GM18499 (cell line): ENCODE results near the gene BEGAIN.

Source experiments
- ATAC-seq: cut with Tn5 transposase; IDR thresholded peaks from one replicate; pipeline ENCODE4 v1.9.1; 2021; ENCODE audit warnings: moderate number of reproducible peaks; ENCODE audit not compliant: insufficient read depth, unreplicated experiment

Gene BEGAIN

DNA sequence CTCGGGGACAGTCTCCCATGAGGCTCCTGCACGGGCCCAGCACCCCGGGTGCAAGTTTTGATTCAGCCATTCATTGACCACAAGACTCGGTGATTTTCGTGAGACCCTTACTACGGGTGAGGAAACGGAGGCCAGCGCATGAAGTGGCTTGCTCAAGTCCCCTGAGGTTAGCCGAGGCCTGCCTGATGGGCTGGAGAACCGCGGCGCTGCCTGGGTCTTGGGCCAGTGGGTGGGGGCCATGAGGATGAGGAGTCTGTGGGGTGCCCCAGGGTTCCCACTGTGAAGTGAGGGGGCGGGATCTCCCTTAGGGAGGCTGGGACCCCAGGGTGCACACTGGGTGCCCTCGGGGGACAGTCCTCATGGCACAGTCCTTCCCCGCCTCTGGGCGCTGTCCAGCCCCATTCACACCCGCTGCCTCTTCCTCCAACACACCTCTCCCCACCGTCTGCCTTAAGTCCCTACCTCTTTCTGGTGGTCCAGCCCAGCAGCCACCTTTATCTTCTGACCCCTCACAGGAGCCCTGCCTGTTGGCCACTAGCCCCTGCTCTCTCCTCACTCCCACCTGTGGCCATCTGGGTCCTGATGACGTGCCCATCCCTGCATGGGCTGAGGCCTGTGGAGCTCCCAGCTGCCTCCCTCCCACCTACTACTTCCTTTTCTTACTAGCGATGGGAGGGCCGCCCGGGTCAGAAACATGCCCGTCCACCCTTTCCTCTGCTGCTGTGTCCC lies 16.3 kb downstream of the BEGAIN start:
- ATAC-seq, result no peak

DNA sequence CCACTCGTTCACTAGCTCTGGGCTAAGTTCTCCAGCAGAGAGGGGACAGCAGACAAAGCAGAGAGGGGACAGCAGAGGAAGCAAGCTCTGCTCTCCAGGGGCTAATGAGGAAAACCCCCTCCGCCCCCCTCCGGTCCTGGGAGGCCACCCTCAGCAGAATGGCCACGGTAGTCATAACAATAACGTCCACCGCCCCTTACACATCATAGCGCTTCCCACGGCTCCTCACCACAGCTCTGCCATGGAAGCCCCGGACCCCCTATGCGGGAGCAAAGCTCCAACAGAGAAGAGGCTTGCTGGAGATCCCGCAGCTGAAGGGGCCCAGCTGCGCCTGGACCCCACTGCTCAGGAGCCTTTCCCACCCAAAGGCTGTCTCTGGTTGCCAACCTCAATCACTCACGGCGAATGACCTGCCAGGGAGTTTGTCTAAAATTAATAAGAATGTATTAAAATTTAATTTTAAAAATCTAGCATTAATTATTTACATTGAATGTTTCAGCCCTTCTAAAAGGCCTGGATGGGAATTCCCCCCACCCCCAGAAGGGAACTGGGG lies 17.4 kb downstream of the BEGAIN start:
- ATAC-seq, result no peak

- no peak for ATAC-seq
Observed at GRCh38 chr14:100568998-100569733, 18.1 kb downstream of the BEGAIN start.

- ATAC-seq, result no peak
Observed at GRCh38 chr14:100568164-100568997, 18.8 kb downstream of the BEGAIN start.

DNA sequence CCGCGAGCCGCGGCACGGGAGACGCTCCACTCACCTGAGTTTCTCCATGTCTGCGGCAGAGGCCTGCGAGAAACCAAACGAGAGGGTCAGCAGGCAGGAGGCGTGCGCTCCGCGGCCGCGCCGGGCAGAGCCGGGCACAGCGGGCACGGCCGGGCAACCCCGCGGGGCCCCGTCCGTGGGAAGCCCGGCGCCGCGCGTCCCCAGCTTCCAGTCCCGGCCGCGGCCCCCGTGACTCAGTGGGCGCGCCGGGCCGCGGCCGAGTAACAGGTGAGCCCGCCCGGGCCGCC lies 19.4 kb downstream of the BEGAIN start:
- no peak for ATAC-seq

DNA sequence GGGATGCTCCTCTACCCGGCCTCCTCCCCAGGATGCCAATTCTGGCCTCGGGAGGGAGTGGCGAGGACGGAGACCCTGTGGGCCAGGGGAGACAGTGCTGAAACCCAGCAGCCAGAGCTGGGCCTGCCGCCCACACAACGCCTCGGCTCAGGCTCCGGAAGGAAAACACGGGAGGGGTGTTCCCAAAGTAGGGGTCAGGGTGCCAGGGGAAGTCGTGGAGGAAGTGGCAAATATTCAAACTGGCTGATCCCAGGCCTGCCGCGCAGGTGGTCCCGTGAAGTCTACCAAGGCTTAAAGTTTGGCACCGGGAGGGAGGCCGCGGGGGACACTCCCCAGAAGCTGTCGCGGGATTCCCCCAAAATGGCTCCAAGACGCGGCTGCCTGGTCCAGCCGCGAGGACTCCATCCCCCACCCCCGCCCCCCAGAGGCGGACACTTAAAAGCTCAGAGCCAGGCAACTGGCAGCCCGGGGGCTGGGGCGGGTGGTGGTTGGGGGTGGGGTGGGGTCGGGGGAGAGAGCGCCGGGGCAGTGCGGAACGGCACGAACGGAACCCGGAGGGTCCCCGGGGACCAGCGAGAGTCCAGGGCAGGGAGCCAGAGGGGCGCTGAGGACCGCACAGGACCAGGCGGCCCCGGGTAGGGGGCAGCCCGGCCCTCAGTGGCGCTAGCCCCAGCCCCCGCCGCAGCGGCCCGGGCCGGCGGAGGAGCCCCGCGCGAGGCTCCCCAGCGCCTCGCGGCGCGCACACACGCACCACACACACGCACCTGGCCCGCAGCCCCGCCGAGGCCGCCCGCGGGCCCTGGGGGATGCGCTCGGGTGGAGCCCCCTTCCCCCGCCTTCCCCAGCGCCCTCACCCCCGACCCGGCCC lies 20.0 kb downstream of the BEGAIN start:
- ATAC-seq, result no peak

DNA sequence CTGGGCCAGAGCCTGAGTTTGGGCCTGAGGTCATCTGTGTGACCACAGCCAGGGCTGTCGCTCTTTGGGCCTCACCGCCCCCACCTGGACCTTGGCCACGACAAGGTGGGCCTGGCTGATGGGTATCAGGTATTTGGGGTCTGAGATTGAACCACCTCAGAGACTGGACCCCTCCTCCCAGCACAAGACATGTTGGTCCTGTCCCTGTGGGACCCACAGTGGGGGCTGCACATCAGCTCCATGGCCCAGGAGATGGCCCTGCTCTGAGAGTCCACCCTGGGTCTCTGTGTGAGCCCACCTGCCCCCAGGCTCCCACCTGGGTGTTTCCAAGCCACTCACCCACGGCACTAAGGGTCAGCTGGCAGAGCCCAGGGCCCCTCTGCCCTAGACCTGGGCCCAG lies 20.6 kb downstream of the BEGAIN start:
- ATAC-seq, result no peak

- no peak for ATAC-seq
Observed at GRCh38 chr14:100566119-100566518, 21.1 kb downstream of the BEGAIN start.

DNA sequence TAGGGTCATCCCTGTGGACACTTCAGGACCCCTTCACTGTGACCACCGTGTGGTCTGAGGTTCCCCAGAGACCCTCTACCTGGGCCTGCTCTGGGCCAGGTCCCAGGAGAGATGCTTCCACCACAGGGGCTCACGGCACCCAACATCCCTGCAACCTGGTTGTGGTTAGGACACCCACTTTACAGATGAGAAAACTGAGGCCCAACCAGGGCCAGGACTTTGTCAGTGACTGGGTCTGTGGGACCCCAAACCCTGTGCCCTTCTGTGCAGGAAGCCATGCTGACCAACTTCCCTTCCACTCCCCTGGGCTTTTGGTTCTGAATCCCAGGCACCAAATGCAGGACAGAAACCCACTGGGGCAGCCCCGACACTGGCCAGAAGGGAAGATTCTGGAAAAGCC lies 21.6 kb downstream of the BEGAIN start:
- ATAC-seq, result no peak

- no peak for ATAC-seq
Observed at GRCh38 chr14:100564512-100564911, 22.7 kb downstream of the BEGAIN start.

DNA sequence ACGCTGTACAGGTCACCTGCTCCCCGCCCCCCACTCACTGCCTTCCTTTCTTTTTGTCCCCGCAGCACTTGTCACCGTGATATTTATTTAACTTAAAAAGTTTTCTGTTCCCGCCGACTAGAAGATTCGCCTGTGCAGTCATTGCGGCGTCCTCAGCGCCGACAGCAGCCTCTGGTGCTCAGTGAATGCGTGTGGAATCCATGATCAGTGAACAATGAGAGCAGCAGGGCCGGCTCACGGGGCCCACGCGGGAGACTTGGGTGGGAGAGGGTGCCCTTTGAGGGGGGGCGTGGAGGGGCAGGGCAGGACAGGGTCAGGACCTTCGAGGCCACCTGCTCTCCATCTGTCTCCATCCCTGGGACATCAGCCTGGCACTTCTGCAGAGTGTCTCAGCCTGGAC lies 24.5 kb downstream of the BEGAIN start:
- no peak for ATAC-seq

DNA sequence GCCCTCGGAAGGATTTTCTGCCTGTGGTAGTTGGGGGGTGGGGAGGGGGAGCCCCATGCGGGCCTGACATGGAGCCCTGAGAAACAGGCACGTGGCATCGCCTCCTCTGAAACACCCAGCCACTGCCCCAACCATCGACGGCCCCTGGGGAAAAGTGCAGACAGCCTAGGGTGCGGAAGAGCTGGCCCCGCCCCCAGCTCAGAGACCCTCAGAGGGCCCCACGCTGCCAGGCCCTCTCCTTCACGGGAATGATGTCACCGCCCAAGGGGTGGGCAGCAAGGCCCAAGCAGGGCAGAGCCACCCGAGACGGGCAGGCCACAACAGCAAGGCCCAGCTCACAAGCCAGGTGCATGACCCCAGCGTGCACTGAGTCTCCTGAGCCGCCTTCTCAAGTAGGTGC lies 26.2 kb downstream of the BEGAIN start:
- ATAC-seq, result no peak

DNA sequence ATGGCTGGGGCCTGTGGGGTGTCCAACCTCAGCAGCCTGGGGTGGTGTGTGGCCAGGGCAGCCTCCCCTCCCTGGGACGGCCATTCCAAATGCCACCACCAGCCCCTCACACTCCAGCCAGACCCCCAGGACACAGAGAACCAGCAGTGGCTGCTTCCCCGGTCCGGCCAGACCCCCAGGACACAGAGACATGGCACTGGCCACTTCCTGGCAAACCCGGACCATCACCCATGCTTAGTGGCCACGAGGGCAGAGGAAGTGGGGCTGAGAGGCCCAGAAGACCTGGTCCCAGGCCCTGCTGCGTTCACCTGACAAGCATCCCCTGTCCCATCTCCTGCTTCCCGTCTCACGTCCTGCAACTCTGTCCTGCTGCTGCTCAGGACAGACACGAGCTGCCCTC lies 26.7 kb downstream of the BEGAIN start:
- no peak for ATAC-seq

DNA sequence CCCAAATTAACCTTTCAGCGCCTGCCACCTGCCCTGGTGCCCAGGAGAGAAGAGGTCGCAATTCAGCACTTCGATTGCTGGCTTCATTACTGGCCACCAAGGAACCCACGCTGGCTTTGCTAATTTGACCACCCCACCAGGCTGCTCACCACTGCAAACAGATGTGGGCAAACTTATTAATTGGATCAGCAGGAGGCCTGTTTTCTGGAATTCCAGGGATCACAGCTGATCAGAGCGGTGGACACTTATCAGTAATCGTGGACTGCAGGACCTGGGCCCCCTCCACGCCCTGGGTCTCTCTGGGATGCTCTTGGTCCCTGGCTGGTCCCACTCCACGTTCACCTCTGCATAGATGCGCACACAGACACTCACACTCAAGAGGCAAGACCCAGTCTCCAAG lies 27.8 kb downstream of the BEGAIN start:
- no peak for ATAC-seq

- ATAC-seq, result no peak
Observed at GRCh38 chr14:100558966-100559365, 28.3 kb downstream of the BEGAIN start.

DNA sequence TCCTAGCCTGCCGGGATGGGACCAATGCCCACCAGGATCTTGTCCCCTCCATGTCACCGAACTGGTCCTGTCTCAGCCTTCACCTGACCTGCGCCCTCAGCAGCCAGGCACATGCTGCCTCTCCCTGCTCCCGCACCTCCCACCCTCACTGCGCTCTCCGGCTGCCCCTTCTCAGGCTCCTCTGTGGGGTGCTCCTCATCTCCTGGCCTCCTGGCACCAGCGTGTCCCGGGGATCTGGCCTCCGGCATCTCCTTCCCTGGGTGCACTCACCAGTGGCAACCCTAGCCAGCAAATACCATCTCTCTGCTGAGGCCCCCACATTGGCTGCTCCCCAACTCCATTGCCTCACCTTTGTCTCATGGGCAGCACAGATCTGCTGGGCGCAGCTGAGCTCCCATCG lies 29.0 kb downstream of the BEGAIN start:
- no peak for ATAC-seq

GRCh38 chr14:100557658-100558057 lies 29.6 kb downstream of the BEGAIN start:
- ATAC-seq, result no peak

- no peak for ATAC-seq
Observed at GRCh38 chr14:100556936-100557505, 30.2 kb downstream of the BEGAIN start.

- ATAC-seq, result no peak
Observed at GRCh38 chr14:100556140-100556475, 31.1 kb downstream of the BEGAIN start.
